IMR-90 (cell line): ENCODE results near the gene CTNNBIP1. TPM values are rescaled to one million over a fixed set of nuclear protein-coding genes. Genes with fewer than 3 reads are reported as not detected.

Source experiments
- ATAC-seq: fragments of 200-7000 bp; cut with Tn5 transposase; 2 replicates; pipeline ENCODE4 v1.9.1; 2020; ENCODE audit warnings: low read depth, mild to moderate bottlenecking, moderate library complexity
- BruUV-seq: library from RNA; stranded (reverse); fragments of 400-500 nt; replicated peaks from 2 replicates; lab custom pipeline; 2021; lab: Mats Ljungman, UMichigan
- CTCF ChIA-PET: fragments of 300-600 bp; formaldehyde crosslinking; extraction: SDS; loops from one replicate; lab custom pipeline; 2021; ENCODE audit warnings: antibody characterized with exemption; lab: Yijun Ruan, JAX
- POLR2A ChIA-PET: fragments of 300-600 bp; sonication (Branson Sonifier 250); formaldehyde crosslinking; loops from one replicate; lab custom pipeline; 2022; ENCODE audit warnings: antibody characterized with exemption; ENCODE audit not compliant: unreplicated experiment; lab: Charles Lee
- DNase-seq: peaks from one replicate; pipeline ENCODE4 v3.0.0; 2013
- H2AFZ ChIP-seq: replicated peaks from 2 replicates; pipeline ENCODE3; 2013; ENCODE audit warnings: low read length, mild to moderate bottlenecking; ENCODE audit not compliant: poor library complexity
- H2AK5ac ChIP-seq: 2 replicates; pipeline ENCODE4 v1.6.1; 2013; ENCODE audit warnings: low read depth, low read length, inconsistent platforms
- H2AK9ac ChIP-seq: replicated peaks from 2 replicates; pipeline ENCODE3; 2013; ENCODE audit warnings: mild to moderate bottlenecking, low read depth, low read length, moderate library complexity; ENCODE audit not compliant: poor library complexity
- H2BK120ac ChIP-seq: 2 replicates; pipeline ENCODE4 v1.6.1; 2013; ENCODE audit warnings: low read depth, low read length, inconsistent platforms
- H2BK15ac ChIP-seq: 3 replicates; pipeline ENCODE4 v1.6.1; 2013; ENCODE audit warnings: low read depth, low read length, inconsistent platforms
- H2BK20ac ChIP-seq: 2 replicates; pipeline ENCODE4 v1.6.1; 2013; ENCODE audit warnings: low read depth, mild to moderate bottlenecking, inconsistent platforms, low read length, moderate library complexity
- H2BK5ac ChIP-seq: 2 replicates; pipeline ENCODE4 v1.6.1; 2013; ENCODE audit warnings: mild to moderate bottlenecking, low read depth, low read length, inconsistent platforms; ENCODE audit not compliant: poor library complexity, severe bottlenecking
- H3K14ac ChIP-seq: replicated peaks from 2 replicates; pipeline ENCODE4 v1.6.1; 2013; ENCODE audit warnings: low read depth, low read length, inconsistent platforms
- H3K18ac ChIP-seq: 2 replicates; pipeline ENCODE4 v1.6.1; 2013; ENCODE audit warnings: low read depth, low read length, control low read depth
- H3K23ac ChIP-seq: 2 replicates; pipeline ENCODE4 v1.6.1; 2013; ENCODE audit warnings: low read depth, low read length, inconsistent platforms
- H3K27ac ChIP-seq: 2 replicates; pipeline ENCODE4 v1.5.1; 2013; ENCODE audit warnings: mild to moderate bottlenecking, control low read depth, low read length; ENCODE audit not compliant: insufficient read depth
- H3K27me3 ChIP-seq: 2 replicates; pipeline ENCODE4 v1.6.1; 2013; ENCODE audit warnings: low read length; ENCODE audit not compliant: control insufficient read depth, insufficient read depth
- H3K36me3 ChIP-seq: 2 replicates; pipeline ENCODE4 v1.6.1; 2013; ENCODE audit warnings: low read length, mixed read lengths; ENCODE audit not compliant: control insufficient read depth, insufficient read depth
- H3K4ac ChIP-seq: 2 replicates; pipeline ENCODE4 v1.6.1; 2013; ENCODE audit warnings: low read depth, low read length, inconsistent platforms
- H3K4me1 ChIP-seq: 2 replicates; pipeline ENCODE4 v1.6.1; 2013; ENCODE audit warnings: low read length, mixed read lengths; ENCODE audit not compliant: control insufficient read depth, insufficient read depth
- H3K4me2 ChIP-seq: 2 replicates; pipeline ENCODE4 v1.6.1; 2013; ENCODE audit warnings: low read depth, mild to moderate bottlenecking, control low read depth, low read length, moderate library complexity
- H3K4me3 ChIP-seq: 2 replicates; pipeline ENCODE4 v1.5.1; 2013; ENCODE audit warnings: low read depth, mild to moderate bottlenecking, control low read depth, low read length, moderate library complexity; ENCODE audit not compliant: insufficient read depth
- H3K56ac ChIP-seq: 2 replicates; pipeline ENCODE4 v1.6.1; 2013; ENCODE audit warnings: low read length, inconsistent platforms; ENCODE audit not compliant: insufficient read depth; ENCODE audit errors: extremely low read depth
- H3K79me1 ChIP-seq, 2 experiments: 2 replicates each; pipeline ENCODE4 v1.6.1; 2013; ENCODE audit warnings: low read length in 2 of 2, inconsistent platforms in 1 of 2, low read depth in 1 of 2
- H3K9ac ChIP-seq: 2 replicates; pipeline ENCODE4 v1.6.1; 2013; ENCODE audit warnings: low read depth, low read length, control low read depth
- H3K9me1 ChIP-seq: 2 replicates; pipeline ENCODE4 v1.6.1; 2013; ENCODE audit warnings: low read length, inconsistent platforms; ENCODE audit not compliant: insufficient read depth
- H3K9me3 ChIP-seq: 2 replicates; pipeline ENCODE4 v1.6.1; 2013; ENCODE audit warnings: low read length; ENCODE audit not compliant: control insufficient read depth, insufficient read depth
- H4K20me1 ChIP-seq: 2 replicates; pipeline ENCODE4 v1.6.1; 2013; ENCODE audit warnings: low read length, inconsistent platforms; ENCODE audit not compliant: insufficient read depth
- H4K5ac ChIP-seq: 2 replicates; pipeline ENCODE4 v1.6.1; 2013; ENCODE audit warnings: mild to moderate bottlenecking, low read depth, low read length, control low read depth
- H4K8ac ChIP-seq, 2 experiments: 2 replicates each; pipeline ENCODE4 v1.6.1; 2013; ENCODE audit warnings: low read depth in 2 of 2, low read length in 2 of 2, control low read depth in 1 of 2, inconsistent platforms in 1 of 2
- H4K91ac ChIP-seq: 2 replicates; pipeline ENCODE4 v1.6.1; 2013; ENCODE audit warnings: low read depth, low read length, inconsistent platforms; ENCODE audit not compliant: insufficient read depth
- BHLHE40 ChIP-seq: fragments of 150-350 bp; IDR thresholded peaks from 2 replicates; pipeline ENCODE4 v1.6.1; 2016; ENCODE audit warnings: mild to moderate bottlenecking, low read depth, low read length
- CEBPB ChIP-seq: IDR thresholded peaks from 2 replicates; pipeline ENCODE4 v1.6.1; 2012; ENCODE audit warnings: low read depth, low read length, improper control_type of control experiment
- MAFK ChIP-seq: IDR thresholded peaks from 2 replicates; pipeline ENCODE4 v1.6.1; 2012; ENCODE audit warnings: low read depth, low read length, improper control_type of control experiment
- NFE2L2 ChIP-seq: fragments of 150-350 bp; IDR thresholded peaks from 2 replicates; pipeline ENCODE4 v1.6.1; 2016; ENCODE audit warnings: low read depth, mild to moderate bottlenecking, low read length
- RFX5 ChIP-seq: IDR thresholded peaks from 2 replicates; pipeline ENCODE4 v1.8.0; 2012; ENCODE audit warnings: low read depth, mild to moderate bottlenecking, low read length, moderate library complexity
- WGBS, 2 experiments: methylation state at CpG; one replicate each; pipeline versions ENCODE4 v1.1.5 to v1.1.7; 2013; ENCODE audit warnings: missing lambda C conversion rate in 2 of 2; ENCODE audit not compliant: insufficient read length in 1 of 2; ENCODE audit errors: extremely low coverage in 2 of 2; 5-methylcytosine and 5-hydroxymethylcytosine counted together
- dilution Hi-C: fragments of 300-500 bp; cut with HindIII; formaldehyde crosslinking; loops from one replicate; pipeline ENCODE4 v1.14.3; 2018; ENCODE audit warnings: low sequenced_read_pairs; ENCODE audit not compliant: unreplicated experiment
- in situ Hi-C: fragments of 300-500 bp; cut with MboI; formaldehyde crosslinking; loops from 3 replicates; pipeline ENCODE4 v1.14.3; 2019; ENCODE audit warnings: low sequenced_read_pairs, inconsistent platforms, mixed read lengths
- intact Hi-C: fragments of 100-400 bp; cut with micrococcal nuclease; formaldehyde crosslinking; loops from 2 replicates; pipeline ENCODE4 v1.10.0; 2022
- polyA plus RNA-seq, 3 experiments: library from polyadenylated mRNA; depleted of rRNA; stranded (reverse); fragments of >200 nt; gene quantifications; 2 replicates each; pipeline ENCODE4 v1.2.3, GENCODE V29; 2012; ENCODE audit warnings: low replicate concordance in 1 of 3
- total RNA-seq: library from RNA; depleted of rRNA; stranded (reverse); fragments of >200 nt; gene quantifications from 2 replicates; pipeline ENCODE4 v1.2.3, GENCODE V29; 2012
- TF ChIP-seq, protein P1 (sequence below): fragments of 150-350 bp; IDR thresholded peaks from 2 replicates; pipeline ENCODE4 v1.6.1; 2016; ENCODE audit warnings: low read depth, mild to moderate bottlenecking, low read length, moderate library complexity, borderline replicate concordance

Gene CTNNBIP1
- total and polyA plus RNA-seq, 2 of the 4 experiments (the other 2 are of a cell fraction) = 24.7 to 28.5 TPM

DNA sequence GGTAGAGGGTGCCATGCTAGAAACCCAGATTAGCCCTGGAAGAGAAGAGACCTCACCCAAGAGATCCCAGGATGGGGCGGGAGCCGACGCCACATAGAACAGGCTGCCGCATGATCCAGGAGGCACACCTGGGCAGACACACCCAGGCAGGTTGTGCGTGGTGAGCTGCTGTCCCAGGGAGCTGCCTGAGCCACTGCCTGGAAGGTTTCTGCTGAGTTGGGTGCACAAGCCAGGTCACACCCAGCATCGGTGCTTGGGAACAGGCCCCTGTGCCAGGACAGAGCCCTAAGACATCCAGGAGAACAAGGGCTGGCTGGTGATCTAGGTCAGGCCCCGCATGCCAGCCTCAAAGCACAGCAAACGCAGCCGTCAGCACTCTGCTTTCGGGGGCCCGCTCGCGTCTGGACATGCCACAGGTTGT is 40.2 kb downstream of the CTNNBIP1 start:
- no peak overlapping the region for H3K14ac ChIP-seq
- DNase-seq = no peak
- no peak overlapping the region for H3K4me2 ChIP-seq
- no peak overlapping the region for H3K27ac ChIP-seq
- CTCF ChIA-PET = interaction anchor here (0.6 to 1.5 kb wide), 3 partner anchors 86 to 1384 kb away, joined by 3 to 6 read pairs (median 4); no protein-coding TSS in a partner anchor
- WGBS, 2 experiments = 93% methylated on average over 3 of the region's 13 CpGs; no CpG with 5 or more reads in 1 of the 2 experiments
- H3K36me3 ChIP-seq = peaks cover 11% of the 10 kb centered on the region; the same call in 1 of the 2 replicates
- H2AK5ac ChIP-seq = no peak overlapping the region
- H3K56ac ChIP-seq = no peak overlapping the region
- H2AFZ ChIP-seq = no peak overlapping the region
- POLR2A ChIA-PET = no interaction called here
- no peak overlapping the region for H3K4me3 ChIP-seq
- H2BK15ac ChIP-seq = no peak overlapping the region
- BruUV-seq = no TSS peak
- no peak overlapping the region for H4K5ac ChIP-seq
- H4K8ac ChIP-seq = no peak overlapping the region
- H2BK120ac ChIP-seq = no peak overlapping the region
- H2BK5ac ChIP-seq = no peak overlapping the region
- peaks cover 5% of the 10 kb centered on the region for H3K4me1 ChIP-seq
- no peaks in the 10 kb centered on the region for H3K9me1 ChIP-seq
- H4K20me1 ChIP-seq = 0 out of 2 replicates have a peak, but pooled peaks cover 4% of the 10 kb centered on the region
- dilution Hi-C loops = no loop called here
- H2BK20ac ChIP-seq = no peak overlapping the region
- H3K27me3 ChIP-seq = no peaks in the 10 kb centered on the region
- H3K79me1 ChIP-seq = peaks cover 0 to 3% of the 10 kb centered on the region in 2 experiments; a peak in 2 of 4 replicates
- intact Hi-C loops = no loop called here
- no peak overlapping the region for H3K18ac ChIP-seq
- H3K23ac ChIP-seq = no peak overlapping the region
- no peak for ATAC-seq
- H3K9ac ChIP-seq = no peak overlapping the region
- H4K91ac ChIP-seq = no peak overlapping the region
- no peak overlapping the region for H3K4ac ChIP-seq
- TF ChIP-seq NFE2L2 (no peak), BHLHE40 (no peak), MAFK (no peak), RFX5 (no peak), CEBPB (no peak)
- TF ChIP-seq, protein P1, sequence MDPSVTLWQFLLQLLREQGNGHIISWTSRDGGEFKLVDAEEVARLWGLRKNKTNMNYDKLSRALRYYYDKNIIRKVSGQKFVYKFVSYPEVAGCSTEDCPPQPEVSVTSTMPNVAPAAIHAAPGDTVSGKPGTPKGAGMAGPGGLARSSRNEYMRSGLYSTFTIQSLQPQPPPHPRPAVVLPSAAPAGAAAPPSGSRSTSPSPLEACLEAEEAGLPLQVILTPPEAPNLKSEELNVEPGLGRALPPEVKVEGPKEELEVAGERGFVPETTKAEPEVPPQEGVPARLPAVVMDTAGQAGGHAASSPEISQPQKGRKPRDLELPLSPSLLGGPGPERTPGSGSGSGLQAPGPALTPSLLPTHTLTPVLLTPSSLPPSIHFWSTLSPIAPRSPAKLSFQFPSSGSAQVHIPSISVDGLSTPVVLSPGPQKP = no peak
- H3K9me3 ChIP-seq = no peaks in the 10 kb centered on the region
- in situ Hi-C loops = loop anchor here (5.0 to 10.0 kb wide), 4 partner anchors 72 to 238 kb away; partner anchors contain the start of genes LZIC and NMNAT1
- H2AK9ac ChIP-seq = no peak overlapping the region
